ENCODE measurements around the gene TCTA. TPM values are rescaled to one million over a fixed set of nuclear protein-coding genes. Genes with fewer than 3 reads are reported as not detected.

Gene TCTA
- polyA plus RNA-seq, 1 of the 3 experiments (the other 2 are of a cell fraction), result 42.1 TPM

GRCh38 chr3:49460956-49461355 is 48.7 kb downstream of the TCTA start:
- H3K27me3 ChIP-seq (ENCODE audit: insufficient read depth), result no peaks in the 10 kb centered on the region
- H3K9me2 ChIP-seq, result no peaks in the 10 kb centered on the region
- no peak for DNase-seq
- no peak overlapping the region for H3K4me2 ChIP-seq
- H3K79me2 ChIP-seq (ENCODE audit: insufficient read depth), result no peaks in the 10 kb centered on the region
- H3F3A ChIP-seq (replicated peaks; ENCODE audit: insufficient read depth), result no peaks in the 10 kb centered on the region
- H4K20me1 ChIP-seq (ENCODE audit: insufficient read depth), result no peaks in the 10 kb centered on the region
- TF ChIP-seq EP300 (IDR thresholded peaks at IDR 0.05; ENCODE audit: borderline replicate concordance in 1 of 2, low read depth in 1 of 2, low read length in 1 of 2) (no peak), IRF3 (IDR thresholded peaks at IDR 0.05; ENCODE audit: low read depth, low read length) (no peak), FOXJ3 (CRISPR knock-in tag; IDR thresholded peaks at IDR 0.05) (no peak), RFX5 (IDR thresholded peaks at IDR 0.05; ENCODE audit: low read length) (no peak), GABPA (IDR thresholded peaks at IDR 0.05; ENCODE audit: low read depth) (no peak), TCF12 (IDR thresholded peaks at IDR 0.05) (no peak), MAX (IDR thresholded peaks at IDR 0.05; ENCODE audit: low read depth) (no peak), ELF1 (IDR thresholded peaks at IDR 0.05) (no peak), RAD21 (IDR thresholded peaks at IDR 0.05; ENCODE audit: low read length) (no peak), RCOR1 (IDR thresholded peaks at IDR 0.05; ENCODE audit: low read length) (no peak), TEAD4 (IDR thresholded peaks at IDR 0.05; ENCODE audit: borderline replicate concordance, insufficient read depth) (no peak), NRF1 (IDR thresholded peaks at IDR 0.05; ENCODE audit: low read depth, low read length) (no peak), JUND (IDR thresholded peaks at IDR 0.05) (no peak), RXRA (IDR thresholded peaks at IDR 0.05; ENCODE audit: borderline replicate concordance, low read depth) (no peak), MXI1 (IDR thresholded peaks at IDR 0.05; ENCODE audit: low read depth, low read length) (no peak), NFIC (IDR thresholded peaks at IDR 0.05; ENCODE audit: borderline replicate concordance) (no peak)
- TF ChIP-seq, protein P1, sequence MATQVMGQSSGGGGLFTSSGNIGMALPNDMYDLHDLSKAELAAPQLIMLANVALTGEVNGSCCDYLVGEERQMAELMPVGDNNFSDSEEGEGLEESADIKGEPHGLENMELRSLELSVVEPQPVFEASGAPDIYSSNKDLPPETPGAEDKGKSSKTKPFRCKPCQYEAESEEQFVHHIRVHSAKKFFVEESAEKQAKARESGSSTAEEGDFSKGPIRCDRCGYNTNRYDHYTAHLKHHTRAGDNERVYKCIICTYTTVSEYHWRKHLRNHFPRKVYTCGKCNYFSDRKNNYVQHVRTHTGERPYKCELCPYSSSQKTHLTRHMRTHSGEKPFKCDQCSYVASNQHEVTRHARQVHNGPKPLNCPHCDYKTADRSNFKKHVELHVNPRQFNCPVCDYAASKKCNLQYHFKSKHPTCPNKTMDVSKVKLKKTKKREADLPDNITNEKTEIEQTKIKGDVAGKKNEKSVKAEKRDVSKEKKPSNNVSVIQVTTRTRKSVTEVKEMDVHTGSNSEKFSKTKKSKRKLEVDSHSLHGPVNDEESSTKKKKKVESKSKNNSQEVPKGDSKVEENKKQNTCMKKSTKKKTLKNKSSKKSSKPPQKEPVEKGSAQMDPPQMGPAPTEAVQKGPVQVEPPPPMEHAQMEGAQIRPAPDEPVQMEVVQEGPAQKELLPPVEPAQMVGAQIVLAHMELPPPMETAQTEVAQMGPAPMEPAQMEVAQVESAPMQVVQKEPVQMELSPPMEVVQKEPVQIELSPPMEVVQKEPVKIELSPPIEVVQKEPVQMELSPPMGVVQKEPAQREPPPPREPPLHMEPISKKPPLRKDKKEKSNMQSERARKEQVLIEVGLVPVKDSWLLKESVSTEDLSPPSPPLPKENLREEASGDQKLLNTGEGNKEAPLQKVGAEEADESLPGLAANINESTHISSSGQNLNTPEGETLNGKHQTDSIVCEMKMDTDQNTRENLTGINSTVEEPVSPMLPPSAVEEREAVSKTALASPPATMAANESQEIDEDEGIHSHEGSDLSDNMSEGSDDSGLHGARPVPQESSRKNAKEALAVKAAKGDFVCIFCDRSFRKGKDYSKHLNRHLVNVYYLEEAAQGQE (IDR thresholded peaks at IDR 0.05; ENCODE audit: low read depth, low read length), result no peak
- TF ChIP-seq, protein P2, sequence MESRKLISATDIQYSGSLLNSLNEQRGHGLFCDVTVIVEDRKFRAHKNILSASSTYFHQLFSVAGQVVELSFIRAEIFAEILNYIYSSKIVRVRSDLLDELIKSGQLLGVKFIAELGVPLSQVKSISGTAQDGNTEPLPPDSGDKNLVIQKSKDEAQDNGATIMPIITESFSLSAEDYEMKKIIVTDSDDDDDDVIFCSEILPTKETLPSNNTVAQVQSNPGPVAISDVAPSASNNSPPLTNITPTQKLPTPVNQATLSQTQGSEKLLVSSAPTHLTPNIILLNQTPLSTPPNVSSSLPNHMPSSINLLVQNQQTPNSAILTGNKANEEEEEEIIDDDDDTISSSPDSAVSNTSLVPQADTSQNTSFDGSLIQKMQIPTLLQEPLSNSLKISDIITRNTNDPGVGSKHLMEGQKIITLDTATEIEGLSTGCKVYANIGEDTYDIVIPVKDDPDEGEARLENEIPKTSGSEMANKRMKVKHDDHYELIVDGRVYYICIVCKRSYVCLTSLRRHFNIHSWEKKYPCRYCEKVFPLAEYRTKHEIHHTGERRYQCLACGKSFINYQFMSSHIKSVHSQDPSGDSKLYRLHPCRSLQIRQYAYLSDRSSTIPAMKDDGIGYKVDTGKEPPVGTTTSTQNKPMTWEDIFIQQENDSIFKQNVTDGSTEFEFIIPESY (IDR thresholded peaks at IDR 0.05; ENCODE audit: borderline replicate concordance, low read depth), result no peak
- TF ChIP-seq, protein P3, sequence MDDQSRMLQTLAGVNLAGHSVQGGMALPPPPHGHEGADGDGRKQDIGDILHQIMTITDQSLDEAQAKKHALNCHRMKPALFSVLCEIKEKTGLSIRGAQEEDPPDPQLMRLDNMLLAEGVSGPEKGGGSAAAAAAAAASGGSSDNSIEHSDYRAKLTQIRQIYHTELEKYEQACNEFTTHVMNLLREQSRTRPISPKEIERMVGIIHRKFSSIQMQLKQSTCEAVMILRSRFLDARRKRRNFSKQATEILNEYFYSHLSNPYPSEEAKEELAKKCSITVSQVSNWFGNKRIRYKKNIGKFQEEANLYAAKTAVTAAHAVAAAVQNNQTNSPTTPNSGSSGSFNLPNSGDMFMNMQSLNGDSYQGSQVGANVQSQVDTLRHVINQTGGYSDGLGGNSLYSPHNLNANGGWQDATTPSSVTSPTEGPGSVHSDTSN (IDR thresholded peaks at IDR 0.05), result no peak
- H3K36me3 ChIP-seq (replicated peaks in 1 of 2; ENCODE audit: control insufficient read depth in 1 of 2, insufficient read depth in 2 of 2, low read length in 1 of 2), result no peaks in the 10 kb centered on the region
- no peak overlapping the region for H3K4me3 ChIP-seq (ENCODE audit: low read depth in 2 of 2, low read length in 1 of 2)
- no peaks in the 10 kb centered on the region for H3K9me3 ChIP-seq
- ChIA-PET POLR2A (no interaction called here), CTCF (interaction anchor here (1.1 to 5.1 kb wide), 3 partner anchors 8 to 473 kb away, joined by 3 to 39 read pairs (median 4); no protein-coding TSS in a partner anchor)
- H3K27ac ChIP-seq (ENCODE audit: low read depth in 2 of 2, low read length in 1 of 2), result no peak overlapping the region
- no peak overlapping the region for H3K9ac ChIP-seq
- H2AFZ ChIP-seq (ENCODE audit: low read depth), result no peak overlapping the region
- H3K4me1 ChIP-seq (ENCODE audit: control insufficient read depth in 1 of 2, insufficient read depth in 2 of 2, low read depth in 1 of 2, low read length in 1 of 2), result peaks cover 6 to 8% of the 10 kb centered on the region in 2 experiments; a peak in 2 of 4 replicates
- WGBS (ENCODE audit: low lambda C conversion rate), result 89% methylated on average over 4 of the region's 4 CpGs

Data from SK-N-SH (cell line).